Neural cell (in vitro differentiated cells): ENCODE measurements around the gene TTC13. TPM values are rescaled to one million over a fixed set of nuclear protein-coding genes. Genes with fewer than 3 reads are reported as not detected.

Experiments
- H2AFZ ChIP-seq: fragments of 200-600, 300-800 bp; sonication (generic), shearing (Covaris generic); 2 replicates; pipeline ENCODE4 v1.6.0; 2014; ENCODE audit warnings: low read depth, mild to moderate bottlenecking, antibody characterized with exemption, low read length, moderate library complexity
- H3F3A ChIP-seq: fragments of 200-600 bp; shearing (Covaris generic); 2 replicates; pipeline ENCODE4 v1.6.1; 2016; ENCODE audit warnings: mild to moderate bottlenecking, moderate library complexity, mixed read lengths, antibody characterized with exemption, low read length; ENCODE audit not compliant: insufficient read depth, poor library complexity, severe bottlenecking
- H3K27ac ChIP-seq: fragments of 200-600, 300-800 bp; sonication (generic), shearing (Covaris generic); 2 replicates; pipeline ENCODE4 v1.5.1; 2014; ENCODE audit warnings: mild to moderate bottlenecking, low read length, moderate library complexity
- H3K27me3 ChIP-seq: fragments of 300-800, 200-600 bp; sonication (generic), shearing (Covaris generic); 2 replicates; pipeline ENCODE4 v1.6.0; 2014; ENCODE audit warnings: mild to moderate bottlenecking, low read depth, low read length, moderate library complexity; ENCODE audit not compliant: insufficient read depth
- H3K36me3 ChIP-seq: fragments of 300-800, 200-600 bp; sonication (generic), shearing (Covaris generic); 2 replicates; pipeline ENCODE4 v1.5.1; 2014; ENCODE audit warnings: mild to moderate bottlenecking, antibody characterized with exemption, low read length, moderate library complexity; ENCODE audit not compliant: insufficient read depth
- H3K4me2 ChIP-seq: fragments of 300-800, 200-600 bp; sonication (generic), shearing (Covaris generic); 2 replicates; pipeline ENCODE4 v1.6.0; 2014; ENCODE audit warnings: mild to moderate bottlenecking, low read length
- H3K4me3 ChIP-seq: fragments of 300-800, 200-600 bp; sonication (generic), shearing (Covaris generic); 2 replicates; pipeline ENCODE4 v1.5.1; 2014; ENCODE audit warnings: mild to moderate bottlenecking, low read length, moderate library complexity
- H3K79me2 ChIP-seq: fragments of 200-600 bp; shearing (Covaris generic); replicated peaks from 2 replicates; pipeline ENCODE4 v1.6.0; 2014; ENCODE audit warnings: mild to moderate bottlenecking, low read length, moderate library complexity; ENCODE audit not compliant: insufficient read depth
- H3K9ac ChIP-seq: fragments of 300-800, 200-600 bp; sonication (generic), shearing (Covaris generic); 2 replicates; pipeline ENCODE4 v1.6.1; 2016; ENCODE audit warnings: mild to moderate bottlenecking, low read length, mixed read lengths
- H3K9me2 ChIP-seq: fragments of 200-600 bp; shearing (Covaris generic); 2 replicates; pipeline ENCODE4 v1.6.1; 2016; ENCODE audit warnings: mild to moderate bottlenecking, low read length, mixed read lengths; ENCODE audit not compliant: insufficient read depth
- H3K9me3 ChIP-seq: fragments of 200-600, 300-800 bp; sonication (generic), shearing (Covaris generic); 2 replicates; pipeline ENCODE4 v1.6.1; 2016; ENCODE audit warnings: mild to moderate bottlenecking, mixed run types, low read length, moderate library complexity, mixed read lengths
- H4K20me1 ChIP-seq: fragments of 200-600 bp; shearing (Covaris generic); 2 replicates; pipeline ENCODE4 v1.6.1; 2016; ENCODE audit warnings: mild to moderate bottlenecking, mixed run types; ENCODE audit not compliant: insufficient read depth
- EP300 ChIP-seq: fragments of 450-650 bp; conservative IDR thresholded peaks from 2 replicates; pipeline ENCODE4 v1.6.1; 2014; ENCODE audit warnings: antibody characterized with exemption, mild to moderate bottlenecking, moderate library complexity; ENCODE audit not compliant: poor library complexity, severe bottlenecking
- EZH2 ChIP-seq: fragments of 200-600, 300-800 bp; shearing (Covaris generic), sonication (generic); IDR thresholded peaks from 2 replicates; pipeline ENCODE4 v1.6.1; 2014; ENCODE audit warnings: antibody characterized with exemption, low read length, borderline replicate concordance, mild to moderate bottlenecking; ENCODE audit not compliant: insufficient read depth, poor library complexity, severe bottlenecking
- MXI1 ChIP-seq: fragments of 450-650 bp; conservative IDR thresholded peaks from 2 replicates; pipeline ENCODE4 v1.6.1; 2014; ENCODE audit warnings: antibody characterized with exemption, mild to moderate bottlenecking; ENCODE audit not compliant: poor library complexity, severe bottlenecking
- POLR2AphosphoS5 ChIP-seq: IDR thresholded peaks from 2 replicates; pipeline ENCODE4 v1.6.1; 2012
- RAD21 ChIP-seq: fragments of 450-650 bp; conservative IDR thresholded peaks from 2 replicates; pipeline ENCODE4 v1.6.1; 2014; ENCODE audit warnings: antibody characterized with exemption, mild to moderate bottlenecking, moderate library complexity
- SMC3 ChIP-seq: fragments of 450-650 bp; conservative IDR thresholded peaks from 2 replicates; pipeline ENCODE4 v1.6.1; 2014; ENCODE audit warnings: antibody characterized with exemption, mild to moderate bottlenecking, moderate library complexity; ENCODE audit not compliant: poor library complexity
- TAF1 ChIP-seq: IDR thresholded peaks from 2 replicates; pipeline ENCODE4 v1.6.1; 2012; ENCODE audit warnings: low read depth
- polyA plus RNA-seq: library from polyadenylated mRNA; depleted of rRNA; stranded (reverse); fragments of >200 nt; gene quantifications from 2 replicates; pipeline ENCODE4 v1.2.3, GENCODE V29; 2014
- TF ChIP-seq, protein P1 (sequence below): fragments of 450-650 bp; IDR thresholded peaks from 2 replicates; pipeline ENCODE4 v1.5.1; 2014; ENCODE audit warnings: antibody characterized with exemption, mild to moderate bottlenecking, moderate library complexity; ENCODE audit not compliant: poor library complexity, severe bottlenecking
- TF ChIP-seq, protein P2 (sequence below): IDR thresholded peaks from 2 replicates; pipeline ENCODE4 v1.6.1; 2012; ENCODE audit warnings: borderline replicate concordance

TTC13 gene
- polyA plus RNA-seq, 1 donor from 2014 or later, result 33.8 TPM

DNA sequence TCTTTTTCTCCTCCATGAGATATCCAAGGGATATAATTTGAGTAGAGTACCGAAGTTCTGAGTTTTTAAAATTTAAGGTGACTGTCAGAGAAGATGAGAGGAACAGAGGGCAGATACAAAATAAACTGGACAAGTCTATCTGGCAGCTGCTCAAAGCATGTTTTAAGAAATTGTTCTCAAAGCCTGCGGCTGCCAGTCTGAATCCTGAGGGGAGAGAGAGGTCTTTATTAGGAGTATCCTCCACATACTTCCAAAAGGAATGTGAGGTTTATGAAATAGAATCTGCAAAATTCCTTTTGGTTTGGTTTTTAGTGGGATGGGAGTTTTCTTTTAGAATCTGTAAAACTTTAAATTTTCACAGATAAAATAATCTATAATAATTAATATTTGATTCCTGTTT, 41.3 kb downstream of the TTC13 start:
- no peak overlapping the region for H3K27ac ChIP-seq
- no peak for TF ChIP-seq SMC3
- no peak for TF ChIP-seq TAF1
- TF ChIP-seq, protein P1, sequence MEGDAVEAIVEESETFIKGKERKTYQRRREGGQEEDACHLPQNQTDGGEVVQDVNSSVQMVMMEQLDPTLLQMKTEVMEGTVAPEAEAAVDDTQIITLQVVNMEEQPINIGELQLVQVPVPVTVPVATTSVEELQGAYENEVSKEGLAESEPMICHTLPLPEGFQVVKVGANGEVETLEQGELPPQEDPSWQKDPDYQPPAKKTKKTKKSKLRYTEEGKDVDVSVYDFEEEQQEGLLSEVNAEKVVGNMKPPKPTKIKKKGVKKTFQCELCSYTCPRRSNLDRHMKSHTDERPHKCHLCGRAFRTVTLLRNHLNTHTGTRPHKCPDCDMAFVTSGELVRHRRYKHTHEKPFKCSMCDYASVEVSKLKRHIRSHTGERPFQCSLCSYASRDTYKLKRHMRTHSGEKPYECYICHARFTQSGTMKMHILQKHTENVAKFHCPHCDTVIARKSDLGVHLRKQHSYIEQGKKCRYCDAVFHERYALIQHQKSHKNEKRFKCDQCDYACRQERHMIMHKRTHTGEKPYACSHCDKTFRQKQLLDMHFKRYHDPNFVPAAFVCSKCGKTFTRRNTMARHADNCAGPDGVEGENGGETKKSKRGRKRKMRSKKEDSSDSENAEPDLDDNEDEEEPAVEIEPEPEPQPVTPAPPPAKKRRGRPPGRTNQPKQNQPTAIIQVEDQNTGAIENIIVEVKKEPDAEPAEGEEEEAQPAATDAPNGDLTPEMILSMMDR, result no peak
- TF ChIP-seq MXI1, result no peak
- TF ChIP-seq EP300, result no peak
- TF ChIP-seq RAD21, result no peak
- TF ChIP-seq EZH2, result no peak
- TF ChIP-seq, protein P2, sequence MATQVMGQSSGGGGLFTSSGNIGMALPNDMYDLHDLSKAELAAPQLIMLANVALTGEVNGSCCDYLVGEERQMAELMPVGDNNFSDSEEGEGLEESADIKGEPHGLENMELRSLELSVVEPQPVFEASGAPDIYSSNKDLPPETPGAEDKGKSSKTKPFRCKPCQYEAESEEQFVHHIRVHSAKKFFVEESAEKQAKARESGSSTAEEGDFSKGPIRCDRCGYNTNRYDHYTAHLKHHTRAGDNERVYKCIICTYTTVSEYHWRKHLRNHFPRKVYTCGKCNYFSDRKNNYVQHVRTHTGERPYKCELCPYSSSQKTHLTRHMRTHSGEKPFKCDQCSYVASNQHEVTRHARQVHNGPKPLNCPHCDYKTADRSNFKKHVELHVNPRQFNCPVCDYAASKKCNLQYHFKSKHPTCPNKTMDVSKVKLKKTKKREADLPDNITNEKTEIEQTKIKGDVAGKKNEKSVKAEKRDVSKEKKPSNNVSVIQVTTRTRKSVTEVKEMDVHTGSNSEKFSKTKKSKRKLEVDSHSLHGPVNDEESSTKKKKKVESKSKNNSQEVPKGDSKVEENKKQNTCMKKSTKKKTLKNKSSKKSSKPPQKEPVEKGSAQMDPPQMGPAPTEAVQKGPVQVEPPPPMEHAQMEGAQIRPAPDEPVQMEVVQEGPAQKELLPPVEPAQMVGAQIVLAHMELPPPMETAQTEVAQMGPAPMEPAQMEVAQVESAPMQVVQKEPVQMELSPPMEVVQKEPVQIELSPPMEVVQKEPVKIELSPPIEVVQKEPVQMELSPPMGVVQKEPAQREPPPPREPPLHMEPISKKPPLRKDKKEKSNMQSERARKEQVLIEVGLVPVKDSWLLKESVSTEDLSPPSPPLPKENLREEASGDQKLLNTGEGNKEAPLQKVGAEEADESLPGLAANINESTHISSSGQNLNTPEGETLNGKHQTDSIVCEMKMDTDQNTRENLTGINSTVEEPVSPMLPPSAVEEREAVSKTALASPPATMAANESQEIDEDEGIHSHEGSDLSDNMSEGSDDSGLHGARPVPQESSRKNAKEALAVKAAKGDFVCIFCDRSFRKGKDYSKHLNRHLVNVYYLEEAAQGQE, result no peak
- no peak for TF ChIP-seq POLR2AphosphoS5
- H3K79me2 ChIP-seq, result no peaks in the 10 kb centered on the region
- H3F3A ChIP-seq, result no peaks in the 10 kb centered on the region
- H3K4me3 ChIP-seq, result no peak overlapping the region
- no peaks in the 10 kb centered on the region for H3K27me3 ChIP-seq
- no peak overlapping the region for H2AFZ ChIP-seq
- no peak overlapping the region for H3K9ac ChIP-seq
- H3K9me3 ChIP-seq, result no peaks in the 10 kb centered on the region
- no peaks in the 10 kb centered on the region for H4K20me1 ChIP-seq
- H3K36me3 ChIP-seq, result no peaks in the 10 kb centered on the region
- no peak overlapping the region for H3K4me2 ChIP-seq
- no peaks in the 10 kb centered on the region for H3K9me2 ChIP-seq

DNA sequence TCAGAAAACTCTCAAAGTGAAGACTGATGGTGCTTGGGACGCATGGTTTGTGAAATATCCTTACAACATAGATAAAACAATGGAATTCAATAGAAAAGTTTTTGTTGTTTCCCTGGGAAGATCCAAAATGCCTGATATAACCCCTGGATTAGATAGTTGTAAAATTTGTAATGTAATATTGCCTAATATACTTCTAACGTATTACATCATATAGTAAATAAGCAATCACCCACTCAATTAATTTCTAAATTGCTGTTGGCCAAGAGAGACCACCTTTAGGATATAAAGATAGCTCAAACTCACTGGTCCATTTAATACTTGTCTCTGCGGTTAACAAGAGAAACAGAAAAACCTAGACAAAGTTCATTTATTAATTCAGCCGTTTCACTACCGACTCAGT, 42.2 kb downstream of the TTC13 start:
- no peaks in the 10 kb centered on the region for H3K36me3 ChIP-seq
- H4K20me1 ChIP-seq, result no peaks in the 10 kb centered on the region
- H3K4me3 ChIP-seq, result no peak overlapping the region
- H3K9ac ChIP-seq, result no peak overlapping the region
- H2AFZ ChIP-seq, result no peak overlapping the region
- TF ChIP-seq EZH2, result no peak
- TF ChIP-seq, protein P1, result no peak
- no peak for TF ChIP-seq POLR2AphosphoS5
- TF ChIP-seq, protein P2, result no peak
- TF ChIP-seq TAF1, result no peak
- no peak for TF ChIP-seq RAD21
- TF ChIP-seq EP300, result no peak
- TF ChIP-seq MXI1, result no peak
- no peak for TF ChIP-seq SMC3
- H3K9me2 ChIP-seq, result no peaks in the 10 kb centered on the region
- no peaks in the 10 kb centered on the region for H3K27me3 ChIP-seq
- H3F3A ChIP-seq, result no peaks in the 10 kb centered on the region
- no peak overlapping the region for H3K27ac ChIP-seq
- H3K4me2 ChIP-seq, result no peak overlapping the region
- H3K9me3 ChIP-seq, result no peaks in the 10 kb centered on the region
- no peaks in the 10 kb centered on the region for H3K79me2 ChIP-seq
